ENCODE results near the gene ATP13A4.

Gene ATP13A4

GRCh38 chr3:193499136-193499770 is 55.4 kb downstream of the ATP13A4 start:
- DNase-seq (ENCODE audit: low read depth) = no peak

GRCh38 chr3:193498215-193498614 is 56.5 kb downstream of the ATP13A4 start:
- no peak for DNase-seq (ENCODE audit: low read depth)

- no peak for DNase-seq (ENCODE audit: low read depth)
Measured at GRCh38 chr3:193496658-193497057, 58.0 kb downstream of the ATP13A4 start.

- DNase-seq (ENCODE audit: low read depth) = no peak
Measured at GRCh38 chr3:193491026-193491425, 63.7 kb downstream of the ATP13A4 start.

- DNase-seq (ENCODE audit: low read depth) = no peak
Measured at GRCh38 chr3:193490580-193490979, 64.1 kb downstream of the ATP13A4 start.

- no peak for DNase-seq (ENCODE audit: low read depth)
Measured at GRCh38 chr3:193489949-193490348, 64.7 kb downstream of the ATP13A4 start.

- no peak for DNase-seq (ENCODE audit: low read depth)
Measured at GRCh38 chr3:193488741-193489140, 66.0 kb downstream of the ATP13A4 start.

- DNase-seq (ENCODE audit: low read depth) = no peak
Measured at GRCh38 chr3:193483988-193484539, 70.6 kb downstream of the ATP13A4 start.

GRCh38 chr3:193481436-193481835 is 73.3 kb downstream of the ATP13A4 start:
- DNase-seq (ENCODE audit: low read depth) = no peak

- DNase-seq (ENCODE audit: low read depth) = no peak
Measured at GRCh38 chr3:193474446-193474845, 80.2 kb downstream of the ATP13A4 start.

- DNase-seq (ENCODE audit: low read depth) = no peak
Measured at GRCh38 chr3:193470710-193471109, 84.0 kb downstream of the ATP13A4 start.

GRCh38 chr3:193465992-193466608 is 88.6 kb downstream of the ATP13A4 start:
- no peak for DNase-seq (ENCODE audit: low read depth)

GRCh38 chr3:193464889-193465288 is 89.8 kb downstream of the ATP13A4 start:
- no peak for DNase-seq (ENCODE audit: low read depth)

- DNase-seq (ENCODE audit: low read depth) = no peak
Measured at GRCh38 chr3:193457526-193457925, 97.2 kb downstream of the ATP13A4 start.

GRCh38 chr3:193452338-193452737 is 102.4 kb downstream of the ATP13A4 start:
- no peak for DNase-seq (ENCODE audit: low read depth)

- no peak for DNase-seq (ENCODE audit: low read depth)
Measured at GRCh38 chr3:193451902-193452301, 102.8 kb downstream of the ATP13A4 start.

- DNase-seq (ENCODE audit: low read depth) = no peak
Measured at GRCh38 chr3:193446965-193447602, 107.6 kb downstream of the ATP13A4 start.

- DNase-seq (ENCODE audit: low read depth) = no peak
Measured at GRCh38 chr3:193439423-193439822, 115.3 kb downstream of the ATP13A4 start.

GRCh38 chr3:193418576-193419373 is 135.9 kb downstream of the ATP13A4 start:
- DNase-seq (ENCODE audit: low read depth) = no peak

- DNase-seq (ENCODE audit: low read depth) = no peak
Measured at GRCh38 chr3:193416629-193417028, 138.1 kb downstream of the ATP13A4 start.

- DNase-seq (ENCODE audit: low read depth) = no peak
Measured at GRCh38 chr3:193407688-193408087, 147.0 kb downstream of the ATP13A4 start.

GRCh38 chr3:193407112-193407511 is 147.6 kb downstream of the ATP13A4 start:
- DNase-seq (ENCODE audit: low read depth) = no peak
